GM18861 (cell line): ENCODE data around the gene DRP2.
"Not testable (repeated sequence)": the region's sequence is repeated elsewhere in the genome, so short reads cannot be mapped to it uniquely, and the experiment has no call there.

Experiments
- ATAC-seq: cut with Tn5 transposase; IDR thresholded peaks from one replicate; pipeline ENCODE4 v1.9.1; 2021; ENCODE audit not compliant: unreplicated experiment

Gene DRP2

DNA sequence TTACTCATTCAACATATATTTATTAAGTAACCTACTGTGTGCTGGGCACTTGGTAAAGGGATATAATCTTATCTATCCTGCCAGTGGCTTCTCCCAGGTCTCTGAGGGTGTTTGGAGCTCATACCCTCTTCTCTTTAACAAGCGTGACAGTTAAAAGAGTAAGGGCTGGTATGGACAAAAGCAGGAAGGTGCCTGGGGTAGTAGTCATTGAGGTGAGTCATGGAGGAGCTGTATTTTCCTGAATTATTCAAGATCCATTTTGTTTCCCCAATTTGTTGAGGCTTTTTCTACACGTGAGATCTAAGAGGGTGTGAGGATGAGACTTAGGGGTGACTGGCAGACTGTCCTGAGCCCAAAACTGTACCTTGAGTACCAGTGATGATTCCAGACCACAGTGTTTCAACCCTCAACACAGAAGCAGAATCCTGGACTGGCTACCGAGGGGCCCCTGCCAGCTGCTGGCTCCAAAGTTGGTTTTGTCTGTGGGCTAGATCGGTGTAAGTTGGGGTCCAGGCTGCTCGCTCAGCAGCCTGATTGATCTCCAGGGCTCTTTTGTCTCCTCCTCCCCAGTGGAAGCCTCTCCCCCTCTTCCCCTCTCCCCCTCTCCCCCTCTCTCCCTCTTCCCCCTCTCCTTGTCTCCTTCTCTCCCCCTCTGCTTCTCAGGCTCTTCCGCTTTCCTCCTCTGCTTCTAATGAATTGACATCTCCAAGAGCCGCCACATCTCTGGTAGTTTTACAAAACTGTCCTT, at the start of gene DRP2:
TSS of gene DRP2 (plus strand) at position 671 of the 748 bp plus-strand sequence. CDS start 11,862 bp downstream, outside the sequence.
- ATAC-seq, result no peak

DNA sequence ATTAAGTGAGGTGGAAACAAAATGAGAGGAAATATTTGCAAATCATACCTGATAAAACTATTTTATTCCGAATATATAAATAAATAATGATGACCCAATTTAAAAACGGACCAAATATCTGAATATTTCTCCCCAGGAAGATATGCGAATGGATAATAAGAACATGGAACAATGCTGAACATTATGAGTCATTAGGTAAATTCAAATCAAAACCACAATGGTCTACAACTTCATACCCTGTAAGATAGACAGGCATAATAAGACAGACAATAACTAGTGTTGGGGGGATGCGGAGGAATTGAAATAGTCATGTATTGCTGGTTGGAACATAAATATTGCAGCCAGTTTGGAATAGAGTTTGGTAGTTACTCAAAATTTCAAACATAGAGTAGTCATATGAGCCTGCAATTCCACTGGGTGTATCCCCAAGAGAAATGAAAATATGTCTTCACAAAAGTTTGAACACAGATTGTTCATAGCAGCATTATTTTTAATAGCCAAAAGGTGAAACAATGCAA, 47.6 kb upstream of the DRP2 start:
- ATAC-seq, result no peak

DNA sequence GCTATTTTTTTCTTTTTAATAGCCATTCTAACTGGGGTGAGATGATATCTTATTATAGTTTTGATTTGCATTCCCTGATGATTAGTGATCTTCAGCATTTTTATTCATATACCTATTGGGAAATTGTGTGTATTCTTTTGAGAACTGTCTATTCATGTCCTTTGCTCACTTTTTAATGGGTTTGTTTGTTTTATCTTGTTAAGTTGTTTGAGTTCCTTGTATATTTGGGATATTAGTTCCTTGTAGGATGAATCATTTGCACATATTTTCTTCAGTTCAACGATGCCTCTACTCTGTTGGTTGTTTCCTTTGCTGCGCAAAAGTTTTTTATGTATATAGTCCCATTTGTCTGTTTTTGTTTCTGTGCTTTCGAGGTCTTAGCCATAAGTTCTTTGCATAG, 43.1 kb upstream of the DRP2 start:
- ATAC-seq, result no peak

GRCh38 chrX:101184876-101185275, 34.7 kb upstream of the DRP2 start:
- ATAC-seq, result not testable (repeated sequence)

DNA sequence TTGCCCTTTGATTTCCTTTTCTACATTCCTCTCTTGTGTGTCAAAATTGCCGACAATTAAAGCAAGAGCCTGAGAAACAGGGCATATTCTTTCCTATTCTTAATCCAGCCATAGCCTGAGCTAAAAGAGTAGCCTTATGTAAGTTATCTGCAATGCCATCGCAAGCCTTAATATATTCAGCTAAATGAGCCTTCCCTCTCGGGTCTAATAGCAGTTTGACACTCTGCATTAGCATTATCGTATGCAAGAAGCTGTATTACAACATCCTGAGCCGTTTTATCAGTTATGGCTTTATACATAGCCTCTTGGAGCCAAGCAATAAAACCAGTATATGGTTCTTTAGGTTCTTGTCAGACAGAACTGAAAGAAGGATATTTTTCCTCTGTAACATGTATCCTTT, 31.6 kb upstream of the DRP2 start:
- ATAC-seq, result not testable (repeated sequence)

DNA sequence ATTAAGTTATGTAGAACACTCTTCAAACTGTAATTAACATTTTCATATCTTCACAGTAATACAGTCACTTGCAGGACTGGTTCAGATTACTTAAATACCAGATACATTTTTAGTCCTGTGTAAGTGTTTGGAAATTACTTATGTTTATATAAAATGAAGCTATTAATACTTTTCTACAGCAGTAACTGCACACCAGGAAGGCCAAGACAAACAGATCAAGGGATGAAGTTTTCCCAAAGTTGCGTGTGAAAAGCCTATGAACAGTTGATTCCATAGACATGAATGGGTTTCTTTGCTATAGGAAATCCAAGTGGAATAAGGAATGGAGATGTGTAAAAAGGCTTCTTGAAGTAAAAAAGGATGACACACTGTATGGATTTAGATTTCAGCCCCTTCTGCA, 28.9 kb upstream of the DRP2 start:
- no peak for ATAC-seq

GRCh38 chrX:101191217-101191750, 28.3 kb upstream of the DRP2 start:
- ATAC-seq, result no peak

- no peak for ATAC-seq
Measured at GRCh38 chrX:101195442-101196173, 24.0 kb upstream of the DRP2 start.

GRCh38 chrX:101203761-101204351, 15.7 kb upstream of the DRP2 start:
- ATAC-seq, result no peak

- ATAC-seq, result peak; percentile 81
Measured at GRCh38 chrX:101206471-101206870, 13.1 kb upstream of the DRP2 start.

DNA sequence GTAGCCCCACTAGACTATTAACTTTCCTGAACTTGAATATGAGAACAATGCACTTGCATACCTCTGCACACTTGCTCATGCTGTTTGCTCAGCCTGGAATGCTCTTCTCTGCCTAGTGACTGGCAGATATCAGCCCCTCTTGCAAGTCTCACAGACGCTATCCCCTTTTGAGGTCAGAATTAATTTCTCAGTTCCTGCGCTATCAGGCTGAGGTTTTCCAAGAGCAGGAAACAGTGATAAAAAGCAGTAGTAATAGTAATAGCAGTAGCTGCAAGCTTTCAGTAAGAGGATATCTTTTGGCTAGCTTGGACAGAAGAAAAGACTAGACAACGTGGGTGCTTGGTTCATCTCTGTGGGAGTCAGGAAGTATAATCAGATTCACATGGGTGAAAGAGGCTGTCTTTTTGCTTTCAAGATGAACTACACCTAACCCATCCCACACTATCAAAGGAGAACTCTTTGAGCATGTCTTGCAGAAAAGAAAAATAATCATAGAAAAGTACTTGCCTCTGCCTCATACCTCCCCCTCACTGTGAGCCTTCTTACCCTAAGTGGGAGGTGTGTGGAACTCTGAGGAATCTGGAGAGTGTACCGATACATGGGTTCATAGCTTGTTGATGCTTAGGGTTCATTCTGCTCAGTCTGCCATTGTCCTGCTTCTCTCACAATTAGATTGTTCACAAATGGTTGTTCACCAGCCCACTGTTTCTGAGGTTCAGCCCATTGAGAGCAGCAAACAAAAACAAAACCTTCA, 11.3 kb upstream of the DRP2 start:
- ATAC-seq, result no peak

- no peak for ATAC-seq
Measured at GRCh38 chrX:101210630-101211029, 9.0 kb upstream of the DRP2 start.

GRCh38 chrX:101217689-101218088, 1.9 kb upstream of the DRP2 start:
- no peak for ATAC-seq

GRCh38 chrX:101219864-101220346, 319 bp downstream of the DRP2 start:
- no peak for ATAC-seq

DNA sequence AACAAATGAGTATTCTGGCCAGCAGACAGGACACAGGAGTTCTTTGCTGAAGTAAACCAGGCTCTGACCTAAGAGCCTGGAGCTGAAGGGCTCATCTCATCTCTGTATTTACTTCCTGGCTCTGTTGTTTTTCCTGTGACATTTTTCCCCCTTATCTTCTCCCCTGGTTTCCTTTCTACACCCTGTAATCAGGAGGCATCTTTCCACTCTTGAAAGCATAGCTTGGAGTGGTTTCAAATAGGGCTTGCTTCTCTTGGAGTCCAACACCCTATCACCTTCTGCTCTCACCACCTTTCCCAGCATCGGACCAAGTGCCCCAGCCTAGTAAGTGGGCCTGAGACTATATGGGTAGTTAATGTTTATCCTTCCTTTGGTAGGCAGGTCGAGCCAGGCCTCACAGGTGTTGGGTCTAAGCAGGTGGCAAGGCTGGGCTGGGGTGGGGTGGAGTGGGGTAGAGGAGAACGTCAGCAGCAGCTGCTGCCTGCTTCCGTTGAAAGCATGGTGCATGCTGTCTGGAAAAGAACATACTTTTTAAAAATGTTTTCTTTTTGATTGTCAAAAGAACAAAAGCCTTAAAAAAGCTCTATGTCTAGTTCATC, 1.2 kb downstream of the DRP2 start:
- no peak for ATAC-seq

DNA sequence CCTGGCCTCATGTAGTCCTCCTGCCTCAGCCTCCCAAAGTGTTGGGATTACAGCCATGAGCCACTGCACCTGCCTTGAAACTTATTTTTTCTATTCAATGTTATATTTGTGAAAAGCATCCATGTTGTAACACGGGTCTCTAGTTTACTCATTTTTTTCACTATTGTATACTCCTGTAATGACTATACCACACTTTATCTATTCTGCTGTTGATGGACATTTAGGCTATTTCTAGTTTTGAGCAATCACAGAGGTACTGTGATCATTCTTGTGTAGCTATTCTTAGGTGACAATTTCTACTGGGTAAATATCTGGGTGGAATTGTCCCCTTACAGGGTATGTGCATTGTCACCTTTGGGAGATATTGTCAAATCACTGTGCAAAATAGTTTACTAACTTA, 3.6 kb downstream of the DRP2 start:
- ATAC-seq, result no peak

- ATAC-seq, result no peak
Measured at GRCh38 chrX:101229170-101229569, 9.6 kb downstream of the DRP2 start.

- no peak for ATAC-seq
Measured at GRCh38 chrX:101230636-101231035, 11.1 kb downstream of the DRP2 start.

DNA sequence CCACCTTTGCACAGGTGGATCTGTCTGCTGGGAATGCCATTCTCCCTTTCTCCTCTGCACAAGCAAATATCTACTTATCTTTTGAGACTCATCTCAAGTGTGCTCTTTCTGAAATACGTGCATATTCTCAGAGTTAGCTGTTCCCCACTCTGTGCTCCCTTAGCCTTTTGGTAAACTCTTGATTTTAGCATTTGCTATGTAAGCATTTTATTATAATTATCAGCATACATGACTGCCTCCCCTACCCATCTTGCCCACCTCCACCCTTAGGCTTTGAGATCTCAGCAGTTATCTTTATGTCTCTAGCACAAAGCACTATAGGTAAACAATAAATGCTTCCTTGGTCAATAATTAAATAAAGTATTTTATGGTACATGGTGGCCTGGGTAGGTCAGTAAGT, 11.5 kb downstream of the DRP2 start:
- ATAC-seq, result no peak

DNA sequence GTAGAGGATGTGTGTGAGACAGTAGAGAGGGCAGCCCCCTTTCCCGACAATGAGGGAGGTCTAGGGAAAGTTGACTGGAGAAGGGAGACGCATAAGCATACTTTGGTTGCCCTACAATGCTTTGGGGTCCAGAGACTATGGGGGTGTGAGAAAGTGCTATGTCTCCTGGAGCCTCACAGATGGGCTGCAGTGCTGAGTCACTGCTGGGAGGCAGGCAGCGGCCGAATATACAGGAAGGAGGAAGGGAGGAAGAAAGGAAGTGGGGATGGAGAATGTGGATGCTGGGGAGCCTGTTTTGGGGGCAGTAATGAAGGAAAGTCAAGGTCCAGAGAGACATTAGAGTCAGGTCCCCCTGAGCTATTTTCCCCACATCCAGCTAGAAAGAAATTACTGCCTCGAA, 12.7 kb downstream of the DRP2 start:
- ATAC-seq, result no peak
